Vagina (tissue), 2 donors: ENCODE data around the gene TAB2.

Source experiments
- CTCF ChIP-seq, 3 experiments: fragments of 450-650 bp in 2 of 3; fragments of 200-600 bp in 1 of 3; sonication (generic) in 1 of 3; IDR thresholded peaks; one replicate each; pipeline ENCODE4 v1.5.1; 2017 to 2019; ENCODE audit warnings: antibody characterized with exemption in 3 of 3, mild to moderate bottlenecking in 2 of 3, moderate library complexity in 2 of 3
- POLR2A ChIP-seq, 2 donors: fragments of 450-650 bp; IDR thresholded peaks; one replicate each; pipeline ENCODE4 v1.6.1; 2017; ENCODE audit warnings: antibody characterized with exemption in 2 of 2, mild to moderate bottlenecking in 2 of 2, moderate library complexity in 2 of 2

DNA sequence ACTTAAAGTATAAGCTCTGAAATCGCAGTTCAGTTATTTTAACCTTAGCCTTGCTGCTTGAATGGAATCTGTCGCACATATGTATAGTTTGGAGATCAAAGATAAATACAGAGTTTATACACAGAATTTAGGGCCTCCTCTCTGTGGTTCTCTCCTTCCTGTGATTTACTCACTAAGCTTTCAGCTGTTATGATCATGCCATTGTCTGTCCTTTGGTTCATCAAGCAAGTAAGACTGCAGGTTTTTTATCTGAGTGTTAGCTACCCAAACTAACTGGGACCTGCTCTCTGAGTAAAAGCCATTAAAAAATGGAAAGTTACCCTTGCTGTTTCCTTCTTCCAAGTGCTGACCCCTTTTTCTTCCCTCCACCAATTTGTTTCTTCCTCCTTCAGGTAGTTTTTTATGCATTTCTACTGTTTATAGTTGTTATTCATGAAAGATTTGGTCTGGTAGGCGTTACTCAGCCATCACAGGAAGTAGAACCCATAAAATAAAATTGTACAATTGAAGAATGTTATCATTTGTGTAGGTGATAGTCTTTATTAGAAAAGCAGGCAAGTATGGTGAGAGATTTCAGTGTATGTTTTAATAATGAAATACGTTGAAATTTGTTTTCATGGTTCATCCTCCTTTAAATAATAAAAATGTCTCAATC is 48.9 kb downstream of the TAB2 start:
- TF ChIP-seq POLR2A (IDR thresholded peaks at IDR 0.05), result no peak
- TF ChIP-seq CTCF (IDR thresholded peaks at IDR 0.05), result no peak
